CD4-positive, CD25-positive, alpha-beta regulatory T cell (primary cell): Measurements from ENCODE around the gene DIDO1. TPM values are rescaled to one million over a fixed set of nuclear protein-coding genes. Genes with fewer than 3 reads are reported as not detected.
"Not testable (repeated sequence)": the region's sequence is repeated elsewhere in the genome, so short reads cannot be mapped to it uniquely, and the experiment has no call there.

Experiments used
- ATAC-seq, 2 donors: fragments of 150-1000 bp; cut with Tn5 transposase; one replicate each; pipeline ENCODE4 v1.10.0; 2021; ENCODE audit warnings: low read depth in 2 of 2, moderate number of reproducible peaks in 2 of 2, moderate library complexity in 1 of 2
- DNase-seq, 3 donors: peaks; one replicate each; pipeline versions ENCODE4 v3.0.0 to v3.0.0-alpha.2; 2012 to 2022; ENCODE audit warnings: mixed read lengths in 1 of 3
- H3K27ac ChIP-seq: one replicate; pipeline ENCODE4 v1.7.0; 2013; ENCODE audit warnings: mild to moderate bottlenecking, low read length; ENCODE audit not compliant: insufficient read depth, poor library complexity, severe bottlenecking
- H3K27me3 ChIP-seq: one replicate; pipeline ENCODE4 v1.7.0; 2013; ENCODE audit warnings: low read length; ENCODE audit not compliant: control insufficient read depth, insufficient read depth
- H3K36me3 ChIP-seq: one replicate; pipeline ENCODE4 v1.7.0; 2013; ENCODE audit warnings: mild to moderate bottlenecking, low read length, moderate library complexity; ENCODE audit not compliant: control insufficient read depth, insufficient read depth
- H3K4me1 ChIP-seq: 2 replicates; pipeline ENCODE4 v1.7.0; 2013; ENCODE audit warnings: mild to moderate bottlenecking, low read length; ENCODE audit not compliant: insufficient read depth, control insufficient read depth, poor library complexity, severe bottlenecking
- H3K4me3 ChIP-seq: one replicate; pipeline ENCODE4 v1.7.0; 2013; ENCODE audit warnings: low read depth, mild to moderate bottlenecking, low read length, moderate library complexity
- H3K9me3 ChIP-seq, 2 experiments: 1 replicate in 1 of 2; 2 replicates in 1 of 2; pipeline ENCODE4 v1.7.0; 2013; ENCODE audit warnings: low read length in 2 of 2, mild to moderate bottlenecking in 1 of 2, moderate library complexity in 1 of 2; ENCODE audit not compliant: control insufficient read depth in 2 of 2
- H3K27ac Mint-ChIP-seq, 3 donors: one replicate each; pipeline ENCODE4 v1.8.0; 2020 to 2022; ENCODE audit warnings: mild to moderate bottlenecking in 3 of 3, mixed read lengths in 3 of 3, moderate library complexity in 2 of 3
- H3K27me3 Mint-ChIP-seq: one replicate; pipeline ENCODE4 v1.8.0; 2022; ENCODE audit warnings: mild to moderate bottlenecking, mixed read lengths
- H3K36me3 Mint-ChIP-seq: one replicate; pipeline ENCODE4 v1.8.0; 2020; ENCODE audit warnings: mixed read lengths
- H3K4me1 Mint-ChIP-seq, 4 donors: one replicate each; pipeline ENCODE4 v1.8.0; 2020 to 2022; ENCODE audit warnings: mixed read lengths in 4 of 4, mild to moderate bottlenecking in 1 of 4
- H3K4me3 Mint-ChIP-seq, 4 donors: one replicate each; pipeline ENCODE4 v1.8.0; 2020 to 2022; ENCODE audit warnings: mild to moderate bottlenecking in 4 of 4, mixed read lengths in 4 of 4, moderate library complexity in 3 of 4
- H3K9me3 Mint-ChIP-seq, 7 donors: one replicate each; pipeline ENCODE4 v1.8.0; 2020 to 2022; ENCODE audit warnings: mixed read lengths in 7 of 7, mild to moderate bottlenecking in 3 of 7, moderate library complexity in 2 of 7
- polyA plus RNA-seq, 4 donors: library from polyadenylated mRNA; unstranded; fragments of 300-500 nt; fragmentation: Illumina TruSeq; gene quantifications; one replicate each; pipeline ENCODE4 v1.2.3, GENCODE V29; 2021
- total RNA-seq: library from RNA; stranded (reverse); gene quantifications from one replicate; pipeline ENCODE4 v1.2.3, GENCODE V29; 2022

Gene DIDO1
- total and polyA plus RNA-seq, 5 donors from 2014 or later = 30.9 to 80.8 (median 39.9) TPM

DNA sequence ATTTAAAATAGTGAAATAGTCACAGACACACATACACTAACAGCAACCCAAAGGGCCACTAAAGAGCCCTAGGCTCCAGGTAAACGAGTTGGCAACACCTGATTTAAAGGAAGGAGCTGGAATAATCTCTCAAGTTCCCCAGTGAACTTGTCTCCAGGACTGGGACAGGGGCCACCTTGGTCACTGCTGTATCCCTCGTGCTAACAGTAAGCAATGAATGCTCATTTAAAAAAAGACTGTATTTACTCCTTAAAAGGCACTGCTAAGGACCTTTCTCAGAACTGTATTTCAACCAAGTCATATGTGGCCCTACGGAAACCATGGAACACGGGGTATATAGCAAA, 1.3 kb downstream of the DIDO1 start:
- Mint-ChIP-seq H3K27me3 (no peaks in the 10 kb centered on the region), H3K4me3 (peak overlapping the region; percentile 90 to 97 (median 94)), H3K27ac (peak overlapping the region; percentile 85 to 96 (median 90)), H3K4me1 (peaks cover 32 to 80% (median 57%) of the 10 kb centered on the region in 4 donors), H3K36me3 (no peaks in the 10 kb centered on the region), H3K9me3 (no peaks in the 10 kb centered on the region)
- ATAC-seq (no peak), DNase-seq (peak in 1 of 3 donors; percentile 37)
- Histone ChIP-seq H3K27ac (peak overlapping the region; percentile 88), H3K27me3 (no peaks in the 10 kb centered on the region), H3K36me3 (no peaks in the 10 kb centered on the region), H3K9me3 (no peaks in the 10 kb centered on the region), H3K4me1 (peaks cover 85% of the 10 kb centered on the region), H3K4me3 (peak overlapping the region; percentile 99)

DNA sequence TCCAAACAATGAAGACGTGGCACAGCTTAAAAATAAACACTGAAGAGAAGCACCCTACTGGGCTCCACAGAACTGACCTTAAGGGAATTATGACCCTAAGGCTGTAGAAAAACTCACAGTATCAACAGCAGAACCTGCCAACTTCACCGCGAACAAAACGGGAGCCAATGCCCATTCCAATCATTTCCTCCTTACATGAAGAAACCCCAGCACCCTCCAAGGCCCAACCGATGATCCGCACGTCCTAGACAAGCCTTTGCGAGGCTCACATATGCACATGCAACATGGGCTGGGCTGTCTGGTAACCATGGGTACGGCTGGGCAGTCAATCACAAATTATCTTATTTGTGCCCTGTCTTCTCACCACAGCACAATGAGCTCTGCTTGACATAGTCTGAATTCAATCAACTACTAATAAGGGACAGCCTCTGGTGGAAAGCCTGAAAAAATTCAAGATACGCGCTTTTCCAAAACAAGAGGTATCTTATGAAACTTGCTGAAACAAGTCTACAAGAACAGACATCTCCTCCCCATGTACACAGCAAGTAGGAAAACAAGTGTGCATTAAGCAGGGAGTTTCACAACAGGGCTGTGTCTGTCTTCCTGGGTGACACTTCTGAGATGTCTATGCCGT, 1.7 kb downstream of the DIDO1 start:
- no peak for ATAC-seq
- Mint-ChIP-seq H3K36me3 (no peaks in the 10 kb centered on the region), H3K4me1 (peaks cover 32 to 80% (median 57%) of the 10 kb centered on the region in 4 donors), H3K9me3 (no peaks in the 10 kb centered on the region), H3K4me3 (peak overlapping the region; percentile 90 to 97 (median 94)), H3K27ac (peak overlapping the region; percentile 85 to 96 (median 90)), H3K27me3 (no peaks in the 10 kb centered on the region)
- Histone ChIP-seq H3K27ac (peak overlapping the region; percentile 88), H3K27me3 (no peaks in the 10 kb centered on the region), H3K4me1 (peaks cover 85% of the 10 kb centered on the region), H3K36me3 (no peaks in the 10 kb centered on the region), H3K9me3 (no peaks in the 10 kb centered on the region), H3K4me3 (peak overlapping the region; percentile 99)
- peak in 2 of 3 donors; percentile 15 to 39 for DNase-seq

- Histone ChIP-seq H3K27ac (peak overlapping the region; percentile 88), H3K4me3 (peak overlapping the region; percentile 99), H3K36me3 (no peaks in the 10 kb centered on the region), H3K4me1 (peaks cover 90% of the 10 kb centered on the region), H3K27me3 (no peaks in the 10 kb centered on the region), H3K9me3 (no peaks in the 10 kb centered on the region)
- peaks cover 36 to 84% (median 60%) of the 10 kb centered on the region in 4 donors for H3K4me1 Mint-ChIP-seq
- H3K27ac Mint-ChIP-seq = peak overlapping the region; percentile 85 to 96 (median 90)
- H3K4me3 Mint-ChIP-seq = peak overlapping the region; percentile 90 to 97 (median 94)
- no peaks in the 10 kb centered on the region for H3K9me3 Mint-ChIP-seq
- no peaks in the 10 kb centered on the region for H3K36me3 Mint-ChIP-seq
- ATAC-seq (no peak), DNase-seq (no peak)
- no peaks in the 10 kb centered on the region for H3K27me3 Mint-ChIP-seq
Observed at GRCh38 chr20:62923669-62924441, 2.5 kb downstream of the DIDO1 start.

- Histone ChIP-seq H3K4me1 (peaks cover 91% of the 10 kb centered on the region), H3K27ac (peak overlapping the region; percentile 88), H3K4me3 (peak overlapping the region; percentile 99)
- not testable (repeated sequence) for H3K36me3 Mint-ChIP-seq, H3K9me3 ChIP-seq, H3K27me3 ChIP-seq, H3K9me3 Mint-ChIP-seq, H3K36me3 ChIP-seq, DNase-seq, H3K27me3 Mint-ChIP-seq, ATAC-seq
- H3K27ac Mint-ChIP-seq = peak overlapping the region; percentile 5 to 98 (median 90)
- H3K4me3 Mint-ChIP-seq = peak overlapping the region; percentile 93 to 97 (median 96)
- H3K4me1 Mint-ChIP-seq = peaks cover 37 to 84% (median 62%) of the 10 kb centered on the region in 4 donors
Observed at GRCh38 chr20:62923059-62923668, 3.1 kb downstream of the DIDO1 start.

DNA sequence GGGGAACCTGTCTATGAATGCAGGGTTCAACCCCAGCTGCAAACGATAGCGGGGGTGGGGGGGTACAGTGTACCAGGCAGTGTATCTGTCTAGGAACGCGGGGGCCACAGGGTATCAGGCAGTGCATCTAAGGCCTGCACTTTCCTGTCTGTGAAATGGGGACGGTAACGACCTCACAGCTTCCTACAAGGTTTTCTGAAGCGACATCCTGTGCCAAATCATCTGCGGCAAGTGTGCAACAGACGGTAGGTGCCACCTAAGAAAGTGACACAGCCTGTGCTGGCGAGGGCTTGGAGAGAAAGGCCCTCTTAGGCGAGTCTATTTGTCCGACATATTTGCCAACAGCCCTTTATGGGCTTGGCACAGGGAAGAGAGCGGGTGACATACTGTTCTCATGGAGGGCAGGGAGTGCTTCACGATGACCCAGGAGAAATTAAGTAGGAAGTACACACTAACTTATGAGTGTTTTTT, 3.8 kb downstream of the DIDO1 start:
- H3K4me1 ChIP-seq = peaks cover 91% of the 10 kb centered on the region
- Mint-ChIP-seq H3K4me3 (peak overlapping the region; percentile 91 to 97 (median 94)), H3K27me3 (no peaks in the 10 kb centered on the region), H3K36me3 (no peaks in the 10 kb centered on the region), H3K27ac (peak overlapping the region; percentile 65 to 98 (median 90)), H3K4me1 (peaks cover 35 to 84% (median 63%) of the 10 kb centered on the region in 4 donors), H3K9me3 (no peaks in the 10 kb centered on the region)
- H3K36me3 ChIP-seq = no peaks in the 10 kb centered on the region
- H3K9me3 ChIP-seq = no peaks in the 10 kb centered on the region
- peak overlapping the region; percentile 88 for H3K27ac ChIP-seq
- H3K27me3 ChIP-seq = no peaks in the 10 kb centered on the region
- ATAC-seq = peak; percentile 18 to 32
- H3K4me3 ChIP-seq = peak overlapping the region; percentile 72
- peak in 2 of 3 donors; percentile 52 to 86 for DNase-seq

DNA sequence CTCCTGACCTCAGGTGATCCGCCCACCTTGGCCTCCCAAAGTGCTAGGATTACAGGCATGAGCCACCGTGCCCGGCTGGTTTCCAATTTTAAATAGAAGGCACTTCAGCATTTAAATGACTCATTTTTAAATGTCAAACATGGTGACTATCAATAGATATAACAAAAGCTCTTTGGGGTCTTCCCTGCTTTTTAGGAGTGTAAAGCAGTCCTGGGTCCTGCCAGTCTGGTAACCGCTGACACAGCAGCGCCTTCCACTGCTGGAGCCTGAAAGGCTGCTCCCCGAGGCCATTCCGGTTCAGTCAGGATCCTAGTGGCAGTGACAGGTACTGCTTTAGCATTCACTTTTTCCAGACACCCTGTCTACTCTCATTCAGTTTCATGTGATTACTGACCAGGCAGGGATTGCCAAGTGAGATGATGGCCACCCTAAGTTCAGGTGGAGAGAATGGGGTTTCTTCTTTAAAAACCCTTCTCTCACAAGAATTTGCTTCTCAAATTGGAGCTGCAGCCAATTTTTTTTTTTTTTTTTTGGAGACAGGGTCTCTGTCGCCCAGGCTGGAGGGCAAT, 5.1 kb downstream of the DIDO1 start:
- no peaks in the 10 kb centered on the region for H3K36me3 ChIP-seq
- Mint-ChIP-seq H3K9me3 (no peaks in the 10 kb centered on the region), H3K27ac (peak overlapping the region; percentile 12 to 93 (median 88)), H3K36me3 (peaks cover 3% of the 10 kb centered on the region), H3K27me3 (no peaks in the 10 kb centered on the region), H3K4me3 (peak overlapping the region; percentile 79 to 89 (median 84)), H3K4me1 (peaks cover 38 to 85% (median 67%) of the 10 kb centered on the region in 4 donors)
- no peaks in the 10 kb centered on the region for H3K27me3 ChIP-seq
- peak; percentile 53 to 68 (median 54) for DNase-seq
- H3K4me3 ChIP-seq = peak overlapping the region; percentile 72
- no peaks in the 10 kb centered on the region for H3K9me3 ChIP-seq
- peak overlapping the region; percentile 88 for H3K27ac ChIP-seq
- peaks cover 93% of the 10 kb centered on the region for H3K4me1 ChIP-seq
- peak; percentile 32 to 38 for ATAC-seq

DNA sequence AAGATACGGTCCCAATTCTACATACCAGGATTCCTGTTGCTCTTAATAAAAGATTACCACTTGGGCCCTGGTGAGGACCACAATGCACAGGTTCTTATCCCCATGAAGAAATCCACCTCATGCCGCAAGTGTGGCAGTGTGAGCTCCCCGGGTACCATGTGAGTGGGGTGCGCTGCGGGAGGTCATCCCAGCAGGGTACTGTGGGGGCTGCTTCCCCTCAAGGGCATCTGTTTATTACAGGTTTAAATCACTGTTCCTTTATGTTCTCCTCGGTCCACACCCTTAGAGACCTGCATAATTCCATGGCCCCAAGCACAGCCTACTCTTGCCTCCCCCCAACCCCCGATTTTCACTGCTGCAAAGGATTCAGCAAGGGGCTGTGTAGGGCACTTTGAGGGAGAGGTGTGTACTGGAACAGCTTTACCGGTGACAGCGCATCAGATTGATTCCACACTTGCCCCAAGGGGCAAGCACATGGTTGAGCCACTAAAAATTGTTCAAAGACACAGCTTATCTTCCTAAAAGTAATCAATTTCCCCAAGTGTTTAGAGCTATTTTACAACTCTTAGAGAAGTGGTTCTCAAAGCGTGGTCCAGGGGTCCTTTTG, 6.2 kb downstream of the DIDO1 start:
- Mint-ChIP-seq H3K27ac (peak overlapping the region in 2 of 3 donors; percentile 76 to 86), H3K4me3 (peak overlapping the region; percentile 69 to 86 (median 78)), H3K36me3 (peaks cover 3% of the 10 kb centered on the region), H3K9me3 (no peaks in the 10 kb centered on the region), H3K4me1 (peaks cover 48 to 94% (median 73%) of the 10 kb centered on the region in 4 donors), H3K27me3 (no peaks in the 10 kb centered on the region)
- H3K36me3 ChIP-seq = no peaks in the 10 kb centered on the region
- peaks cover 98% of the 10 kb centered on the region for H3K4me1 ChIP-seq
- peak overlapping the region; percentile 66 for H3K4me3 ChIP-seq
- no peaks in the 10 kb centered on the region for H3K9me3 ChIP-seq
- peak overlapping the region; percentile 88 for H3K27ac ChIP-seq
- DNase-seq (no peak), ATAC-seq (no peak)
- no peaks in the 10 kb centered on the region for H3K27me3 ChIP-seq
